KOPT-K1 (cell line): ENCODE results near the gene F8.

Experiments
- H3K27ac ChIP-seq: fragments of 200-600 bp; sonication (generic); 2 replicates; pipeline ENCODE4 v1.5.1; 2016; ENCODE audit warnings: antibody characterized with exemption, mild to moderate bottlenecking, low read depth, low read length; ENCODE audit not compliant: poor library complexity, severe bottlenecking
- H3K36me3 ChIP-seq: fragments of 200-600 bp; sonication (generic); 2 replicates; pipeline ENCODE4 v1.5.1; 2017; ENCODE audit warnings: antibody characterized with exemption, mild to moderate bottlenecking, low read length, moderate library complexity; ENCODE audit not compliant: insufficient read depth
- H3K9me3 ChIP-seq: fragments of 200-600 bp; sonication (generic); 2 replicates; pipeline ENCODE4 v1.5.1; 2017; ENCODE audit warnings: antibody characterized with exemption, low read length, mild to moderate bottlenecking; ENCODE audit not compliant: insufficient read depth, poor library complexity, severe bottlenecking

Gene F8

DNA sequence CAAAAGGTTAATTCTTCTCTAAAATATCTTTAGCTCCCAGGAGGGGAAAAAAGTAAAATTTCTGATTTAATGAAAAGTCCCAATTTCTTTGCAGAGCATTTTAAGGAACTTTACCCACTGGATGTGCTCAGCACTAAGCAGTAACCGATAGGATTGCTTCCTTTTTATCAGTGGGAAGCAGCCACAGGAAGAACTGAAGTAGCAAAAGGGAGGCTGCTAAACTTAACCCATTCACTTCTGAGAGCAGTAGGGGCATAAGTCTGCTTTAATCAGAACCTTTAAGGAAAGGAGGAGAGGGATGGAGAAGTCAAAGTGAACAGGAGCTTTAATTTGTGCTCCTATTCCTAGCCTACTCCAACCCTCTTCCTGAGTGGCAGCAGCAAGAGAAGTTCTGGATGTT, at the start of gene F8:
Gene F8, minus strand, starts transcription at position 139 of the 400 bp plus-strand sequence. CDS start 171 bp downstream, outside the sequence.
- Histone ChIP-seq H3K27ac (no peak within 1 kb of the TSS), H3K9me3 (no peaks in the 10 kb centered on the region), H3K36me3 (no peaks in the 10 kb centered on the region)

DNA sequence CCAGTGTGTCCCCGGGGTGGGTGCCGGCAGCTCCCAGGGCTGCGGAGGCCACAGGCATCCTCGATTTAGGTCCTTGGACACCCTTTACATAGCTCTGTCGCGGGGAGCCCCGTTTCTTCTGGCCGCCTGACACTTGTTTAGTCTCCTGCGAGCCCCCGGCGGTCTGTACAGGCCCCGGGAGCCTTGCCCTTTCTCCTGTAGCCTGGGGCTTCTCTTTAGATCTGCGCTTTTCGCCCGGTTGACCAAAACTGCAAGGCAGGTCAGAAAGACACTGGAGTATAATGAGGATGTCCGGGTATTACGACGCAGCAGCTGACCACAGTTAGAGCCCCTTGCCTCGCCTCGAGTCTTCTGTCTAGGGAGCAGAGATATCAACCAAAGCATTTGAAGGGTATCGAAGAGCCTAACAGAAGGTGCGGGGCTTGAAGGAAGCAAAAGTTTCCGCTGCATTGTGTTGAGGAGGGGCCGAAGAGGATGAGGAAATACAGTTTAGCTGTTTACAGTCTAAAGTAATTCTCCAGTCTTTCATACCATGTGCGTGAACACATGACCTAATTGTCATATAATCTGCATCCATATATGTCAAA, 49.3 kb upstream of the F8 start:
- peaks cover 38% of the 10 kb centered on the region for H3K36me3 ChIP-seq
- no peaks in the 10 kb centered on the region for H3K9me3 ChIP-seq
- H3K27ac ChIP-seq = peak overlapping the region; percentile 87

DNA sequence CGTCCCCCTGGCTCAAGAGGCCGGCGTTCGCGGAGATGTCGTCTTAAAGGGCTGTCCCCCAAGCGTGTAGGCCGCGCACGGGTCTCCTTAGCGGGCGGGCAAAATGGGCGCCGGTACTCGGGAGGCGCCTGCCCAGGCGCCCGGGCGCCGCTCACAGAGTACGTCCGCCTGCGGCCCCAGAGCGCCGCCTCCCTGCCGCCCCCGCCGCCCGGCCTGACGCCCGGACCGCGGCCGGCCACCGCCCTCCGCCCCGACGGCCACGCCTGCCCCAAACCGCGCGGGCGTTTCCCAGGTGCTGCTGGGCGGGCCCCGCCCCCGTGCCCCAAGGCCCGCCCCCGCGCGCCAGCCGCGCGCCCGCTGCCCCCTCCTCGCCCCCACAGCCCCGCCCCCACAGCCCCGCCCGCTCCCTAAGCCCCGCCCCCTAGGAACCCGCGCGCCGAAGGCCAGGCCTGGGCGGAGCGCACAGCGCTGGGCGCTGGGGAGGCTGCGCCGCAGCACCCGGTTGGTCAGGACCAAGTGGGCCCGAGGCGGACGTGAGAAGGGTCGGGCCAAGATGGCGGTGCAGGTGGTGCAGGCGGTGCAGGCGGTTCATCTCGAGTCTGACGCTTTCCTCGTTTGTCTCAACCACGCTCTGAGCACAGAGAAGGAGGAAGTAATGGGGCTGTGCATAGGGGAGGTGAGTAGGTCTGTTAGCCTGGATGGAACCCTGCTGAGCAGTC, 48.6 kb upstream of the F8 start, which contains the start of the genes BRCC3, CMC4 and MTCP1:
Gene BRCC3, plus strand, starts transcription at position 534 of the 719 bp plus-strand sequence. Its CDS starts 20 bp downstream, at position 554.
Gene CMC4, minus strand, starts transcription at position 162 of the 719 bp plus-strand sequence. CDS start 7,113 bp downstream, outside the sequence.
Gene MTCP1, minus strand, starts transcription at position 162 of the 719 bp plus-strand sequence. CDS start 5,126 bp downstream, outside the sequence.
- Histone ChIP-seq H3K27ac (peak within 1 kb of the TSS; percentile 87), H3K9me3 (no peaks in the 10 kb centered on the region), H3K36me3 (peaks cover 31% of the 10 kb centered on the region)

DNA sequence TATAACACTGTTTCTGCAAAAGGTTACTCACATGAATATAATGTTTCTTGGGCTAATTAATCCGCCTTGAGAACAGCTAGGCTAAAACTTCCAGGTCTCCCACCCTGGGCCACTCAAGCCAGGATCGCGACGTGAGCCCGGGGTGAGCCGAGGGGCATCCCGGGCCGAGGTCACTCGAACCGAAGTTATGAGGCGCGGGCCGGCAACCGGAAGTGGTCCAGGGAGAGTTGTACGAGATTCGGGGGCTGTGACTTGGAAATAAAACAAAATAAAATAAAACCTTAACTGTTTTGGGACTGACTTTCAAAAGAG, 48.1 kb upstream of the F8 start:
- H3K9me3 ChIP-seq = no peaks in the 10 kb centered on the region
- H3K36me3 ChIP-seq = peaks cover 26% of the 10 kb centered on the region
- peak overlapping the region; percentile 67 for H3K27ac ChIP-seq

DNA sequence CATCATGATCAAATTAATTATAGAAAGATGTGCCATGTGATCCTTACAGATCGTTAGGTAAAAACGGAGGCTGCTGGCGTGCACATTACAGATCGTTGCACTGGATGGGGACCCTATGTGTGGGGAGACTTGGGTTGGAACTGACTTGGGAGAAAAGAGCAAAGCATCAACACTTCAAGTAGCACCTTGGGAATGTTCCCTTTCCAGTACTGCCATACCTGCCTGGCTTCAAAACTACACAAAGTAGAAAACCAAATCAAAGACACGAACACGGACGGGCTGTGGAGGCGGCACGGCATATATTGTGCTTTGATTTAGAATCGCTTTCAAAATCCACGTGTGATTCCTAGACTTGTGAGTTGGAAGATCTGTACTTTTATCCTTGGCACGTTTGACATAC, 47.5 kb upstream of the F8 start:
- Histone ChIP-seq H3K9me3 (no peaks in the 10 kb centered on the region), H3K27ac (peak overlapping the region; percentile 67), H3K36me3 (peaks cover 20% of the 10 kb centered on the region)

DNA sequence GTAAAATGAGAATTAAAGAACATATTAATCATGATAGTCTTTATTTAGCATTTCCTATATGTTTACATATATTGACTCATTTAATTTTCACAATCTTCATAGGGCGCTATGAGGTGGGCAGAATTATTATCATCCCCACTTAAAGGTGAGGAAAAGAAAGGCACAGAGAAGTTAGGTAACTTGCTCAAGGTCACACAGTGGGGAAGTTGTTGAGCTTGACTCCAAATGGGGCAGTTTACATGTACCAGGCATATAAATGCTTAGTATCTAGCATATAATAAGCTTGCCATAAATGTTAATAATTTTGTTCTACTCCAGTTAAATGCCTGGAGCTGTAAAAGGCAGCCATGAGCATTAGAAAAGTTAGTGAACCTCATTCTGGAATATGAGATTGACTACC, 46.9 kb upstream of the F8 start:
- Histone ChIP-seq H3K27ac (no peak overlapping the region), H3K9me3 (no peaks in the 10 kb centered on the region), H3K36me3 (peaks cover 18% of the 10 kb centered on the region)

DNA sequence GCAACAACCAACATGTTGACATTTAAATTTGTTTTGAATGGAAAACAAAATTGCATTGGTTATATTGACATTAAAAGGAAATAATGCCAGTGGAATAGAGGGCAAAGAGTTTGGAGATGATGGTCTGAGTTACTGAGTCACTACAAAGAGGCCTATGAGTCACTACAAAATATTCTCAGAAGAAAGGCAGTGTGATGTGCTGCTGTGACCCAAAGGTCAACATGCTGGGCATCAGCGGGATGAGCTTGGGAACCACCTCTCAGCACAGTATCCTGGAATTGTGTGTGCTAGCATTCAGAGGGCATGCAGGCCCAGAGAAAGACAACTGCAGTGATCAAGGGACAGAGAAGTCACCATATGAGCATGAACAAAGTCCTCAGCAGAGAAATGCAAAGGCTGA, 45.6 kb upstream of the F8 start:
- Histone ChIP-seq H3K27ac (no peak overlapping the region), H3K36me3 (peaks cover 5% of the 10 kb centered on the region), H3K9me3 (no peaks in the 10 kb centered on the region)

DNA sequence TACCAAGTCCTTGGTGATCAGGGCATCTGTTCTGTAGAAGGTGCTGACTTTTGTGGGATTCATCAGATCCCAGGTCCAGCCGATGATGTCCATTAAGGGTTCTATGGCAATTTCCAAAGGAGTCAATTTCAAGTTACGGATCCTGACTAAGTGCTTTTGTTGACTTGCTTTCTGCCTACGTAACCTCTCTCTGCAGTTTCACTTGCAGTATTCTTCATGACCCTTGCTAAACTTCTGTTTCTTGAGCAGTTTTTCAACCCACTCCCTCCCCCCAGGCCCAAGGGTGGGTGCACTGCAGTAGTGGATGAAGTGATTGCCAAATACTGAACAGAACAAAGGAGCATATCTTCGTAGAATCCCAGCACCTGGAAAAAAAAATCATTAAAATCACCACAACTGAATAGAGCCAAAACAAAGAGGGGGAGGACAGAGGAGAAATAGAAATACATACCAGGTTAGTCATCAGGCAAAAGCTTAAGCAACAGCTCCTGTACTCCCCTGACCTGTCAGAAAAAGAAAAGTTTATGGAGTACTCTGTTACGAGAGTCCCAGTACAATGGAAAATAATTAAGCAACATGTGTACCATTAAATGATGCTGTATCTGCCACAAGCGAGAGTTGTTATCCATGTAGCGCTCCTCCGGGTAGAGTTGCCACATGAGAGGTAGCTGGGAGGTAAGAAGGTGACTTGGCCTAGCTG, 42.7 kb upstream of the F8 start:
- no peak overlapping the region for H3K27ac ChIP-seq
- peaks cover 26% of the 10 kb centered on the region for H3K36me3 ChIP-seq
- H3K9me3 ChIP-seq = no peaks in the 10 kb centered on the region

DNA sequence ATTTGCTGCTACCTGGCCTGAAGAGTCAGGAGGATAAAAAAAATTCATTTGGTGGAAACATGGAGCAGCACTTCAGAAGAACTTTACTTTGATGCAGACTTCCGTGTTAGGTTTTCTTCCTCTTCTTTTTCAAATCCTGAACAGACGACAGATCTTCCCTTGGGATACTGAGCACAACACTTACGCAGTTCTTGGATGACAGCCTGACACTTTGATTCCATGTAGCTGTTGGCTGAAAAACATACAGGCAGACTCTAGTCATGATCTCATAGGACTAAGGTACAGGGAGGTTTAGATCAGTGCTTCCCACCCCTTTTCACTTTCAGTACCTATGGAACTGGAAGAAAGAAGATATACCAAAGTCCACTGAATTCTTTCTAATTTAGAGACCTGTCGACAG, 39.2 kb upstream of the F8 start:
- no peaks in the 10 kb centered on the region for H3K9me3 ChIP-seq
- peaks cover 33% of the 10 kb centered on the region for H3K36me3 ChIP-seq
- H3K27ac ChIP-seq = no peak overlapping the region

DNA sequence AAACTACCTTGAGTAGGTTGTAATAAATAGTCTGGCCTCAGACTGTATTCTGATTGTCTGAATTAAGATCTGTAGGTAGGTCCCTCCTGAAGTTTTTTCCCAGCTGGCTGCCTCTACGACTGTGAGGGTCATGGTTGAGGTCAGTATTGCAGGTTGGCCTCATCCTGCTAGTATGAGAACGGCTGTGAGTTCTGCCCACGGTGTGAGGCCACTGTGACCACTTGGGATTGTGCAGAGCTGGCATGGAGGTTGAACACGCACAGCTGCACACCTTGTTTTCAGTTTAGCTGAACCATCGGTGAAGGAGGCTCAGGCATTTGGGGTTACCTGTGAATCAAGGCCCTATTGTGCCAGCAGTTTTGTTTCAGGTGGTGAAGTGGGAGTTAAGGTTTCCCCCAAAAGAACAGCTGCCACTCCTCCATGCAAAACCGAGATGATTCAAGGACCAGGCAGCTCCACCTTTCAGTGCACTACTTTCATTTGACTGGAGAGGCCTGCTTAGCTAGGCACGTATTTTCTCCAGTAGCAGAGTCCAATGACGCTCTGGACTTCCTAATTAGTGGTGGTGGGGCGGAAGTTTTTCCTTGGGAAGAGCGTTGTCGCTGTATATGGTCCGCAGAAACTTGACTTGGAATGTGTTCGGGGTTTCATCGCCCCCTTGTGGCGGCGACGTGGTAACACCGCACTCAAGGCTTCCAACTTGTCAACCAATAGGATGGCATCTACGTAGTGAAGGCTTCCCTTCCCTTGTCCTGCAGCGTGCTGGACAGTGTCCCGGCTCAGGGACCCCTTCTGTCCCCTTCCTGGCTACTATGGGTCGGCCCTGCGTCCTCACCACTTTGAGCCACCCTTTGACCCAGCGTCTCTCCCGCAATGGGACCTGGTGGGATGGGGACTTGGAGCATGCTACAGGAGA, 34.6 kb upstream of the F8 start:
- Histone ChIP-seq H3K27ac (peak overlapping the region; percentile 51), H3K36me3 (peaks cover 42% of the 10 kb centered on the region), H3K9me3 (no peaks in the 10 kb centered on the region)

DNA sequence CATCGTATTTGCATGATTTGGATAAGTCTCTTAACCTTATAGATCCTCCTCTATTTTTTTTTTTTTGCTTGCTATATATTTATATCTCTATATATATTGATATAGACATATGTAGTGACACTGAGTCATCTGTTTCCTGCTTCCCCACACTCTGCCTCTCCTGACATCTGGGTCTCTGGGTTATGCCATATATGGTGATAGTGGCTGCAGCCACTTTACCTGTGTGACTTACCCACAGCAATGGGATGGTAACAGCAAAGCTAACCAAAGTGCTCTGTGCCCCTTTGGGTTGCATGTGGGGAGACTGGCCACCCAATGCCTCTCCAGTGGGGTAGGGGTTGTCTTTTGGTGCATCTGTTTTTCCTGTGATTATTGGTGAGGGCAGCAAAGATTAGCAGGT, 33.9 kb upstream of the F8 start:
- H3K36me3 ChIP-seq = peaks cover 35% of the 10 kb centered on the region
- no peaks in the 10 kb centered on the region for H3K9me3 ChIP-seq
- H3K27ac ChIP-seq = peak overlapping the region; percentile 51

DNA sequence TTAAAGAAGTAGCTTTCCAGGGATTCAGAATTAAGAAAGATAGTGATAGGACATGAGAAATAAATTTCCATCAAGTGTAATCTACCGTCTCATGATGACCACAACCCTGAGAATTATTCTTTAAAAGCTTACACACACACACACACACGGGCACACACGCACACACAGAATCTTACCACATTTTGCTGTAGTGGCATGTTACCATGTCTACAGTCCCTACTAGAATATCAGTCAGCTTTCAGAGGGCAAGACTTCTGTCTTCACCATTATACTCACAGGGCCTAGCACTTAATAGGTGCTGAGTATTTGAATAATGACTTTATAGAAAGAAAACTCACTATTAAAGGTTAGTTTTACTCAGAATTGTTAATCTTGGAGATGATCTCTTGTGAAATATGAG, 33.0 kb upstream of the F8 start:
- H3K9me3 ChIP-seq = no peaks in the 10 kb centered on the region
- no peak overlapping the region for H3K27ac ChIP-seq
- peaks cover 25% of the 10 kb centered on the region for H3K36me3 ChIP-seq

DNA sequence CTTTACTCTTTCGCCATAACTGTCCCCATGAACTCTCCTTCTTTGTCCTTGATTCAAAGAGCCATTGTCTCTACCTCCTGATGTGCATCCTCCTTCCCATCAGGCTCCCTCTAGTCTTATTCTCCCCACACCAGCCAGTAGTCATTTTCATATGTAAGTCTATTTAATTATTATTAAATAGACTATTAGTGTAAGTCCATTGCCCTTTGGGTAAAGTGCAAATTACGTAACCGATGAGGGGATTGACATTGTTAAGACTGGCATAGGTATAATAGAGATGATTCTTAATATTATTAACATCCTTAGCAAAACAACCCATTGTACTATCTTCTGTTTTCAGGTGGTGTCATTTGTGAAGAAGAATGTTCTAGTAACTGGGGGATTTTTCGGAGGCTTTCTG, 31.7 kb upstream of the F8 start:
- H3K27ac ChIP-seq = no peak overlapping the region
- H3K9me3 ChIP-seq = no peaks in the 10 kb centered on the region
- H3K36me3 ChIP-seq = peaks cover 15% of the 10 kb centered on the region

DNA sequence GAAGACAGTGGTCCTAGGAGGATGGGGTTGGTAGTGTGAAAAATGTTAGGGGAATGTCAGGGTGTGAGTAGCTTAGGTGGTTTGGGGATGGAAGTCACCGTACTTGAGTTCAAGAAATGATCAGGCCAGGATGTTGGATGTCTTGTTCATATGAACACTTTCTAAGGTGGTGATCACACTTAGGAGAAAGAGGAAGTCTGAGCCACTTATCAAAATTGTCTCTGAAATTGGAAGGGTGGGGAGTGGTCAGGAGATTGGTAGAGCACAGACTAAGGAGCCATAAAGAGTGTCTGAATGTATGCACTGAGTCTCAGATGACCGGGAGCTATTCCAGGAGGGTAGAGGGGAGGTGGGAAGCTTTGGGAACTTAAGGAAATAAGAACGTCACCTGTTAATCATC, 31.1 kb upstream of the F8 start:
- Histone ChIP-seq H3K36me3 (peaks cover 15% of the 10 kb centered on the region), H3K27ac (peak overlapping the region; percentile 93), H3K9me3 (no peaks in the 10 kb centered on the region)
